HepG2 (cell line): ENCODE results near the gene PKP4. TPM values are rescaled to one million over a fixed set of nuclear protein-coding genes. Genes with fewer than 3 reads are reported as not detected.

Source experiments
- ATAC-seq: fragments of 200-7000 bp; cut with Tn5 transposase; 3 replicates; pipeline ENCODE4 v1.9.1; 2020; ENCODE audit warnings: mild to moderate bottlenecking, moderate library complexity
- BruUV-seq: library from RNA; stranded (reverse); fragments of 400-500 nt; replicated peaks from 2 replicates; lab custom pipeline; 2021; lab: Mats Ljungman, UMichigan
- CTCF ChIA-PET: fragments of 300-600 bp; formaldehyde crosslinking; extraction: SDS; loops from one replicate; lab custom pipeline; 2021; ENCODE audit warnings: low total read pairs, inconsistent platforms, low intra/inter-chr PET ratio; lab: Yijun Ruan, JAX
- POLR2A ChIA-PET: fragments of 350-600 bp; sonication (Branson Sonifier 250); formaldehyde crosslinking; loops from one replicate; lab custom pipeline; 2020; ENCODE audit warnings: antibody characterized with exemption, inconsistent platforms; lab: Yijun Ruan, JAX
- DNase-seq: peaks from one replicate; pipeline ENCODE4 v3.0.0-alpha.2; 2015; ENCODE audit warnings: low spot score
- FAIRE-seq: peaks from 3 replicates; lab custom pipeline; 2011; peaks lifted over from hg19 to GRCh38; lab: Jason Lieb, UNC
- H2AFZ ChIP-seq: one replicate; pipeline ENCODE4 v1.6.1; 2011; ENCODE audit warnings: low read length, inconsistent platforms
- H3K27ac ChIP-seq: fragments of 300-600 bp; 3 replicates; pipeline ENCODE4 v1.8.0; 2011; ENCODE audit warnings: mixed run types, mild to moderate bottlenecking, mixed read lengths, low read length, inconsistent platforms; ENCODE audit not compliant: insufficient read depth; ENCODE audit errors: extremely low read length
- H3K27me3 ChIP-seq, 2 experiments: fragments of 200-600 bp in 1 of 2; 2 replicates in 1 of 2; 3 replicates in 1 of 2; pipeline versions ENCODE4 v1.6.0 to v1.8.0; 2011; ENCODE audit warnings: low read length in 2 of 2, mild to moderate bottlenecking in 2 of 2, moderate library complexity in 2 of 2, inconsistent platforms in 1 of 2; ENCODE audit not compliant: insufficient read depth in 2 of 2, control insufficient read depth in 1 of 2
- H3K36me3 ChIP-seq, 2 experiments: fragments of 200-600 bp in 1 of 2; replicated peaks in 1 of 2; 2 replicates in 1 of 2; 3 replicates in 1 of 2; pipeline versions ENCODE4 v1.5.1 to v1.8.0; 2011; ENCODE audit warnings: low read length in 2 of 2, inconsistent platforms in 1 of 2; ENCODE audit not compliant: insufficient read depth in 2 of 2, control insufficient read depth in 1 of 2
- H3K4me1 ChIP-seq: 2 replicates; pipeline ENCODE4 v1.5.1; 2012; ENCODE audit warnings: low read length, inconsistent platforms; ENCODE audit not compliant: insufficient read depth
- H3K4me2 ChIP-seq: 2 replicates; pipeline ENCODE4 v1.6.0; 2011; ENCODE audit warnings: low read depth, low read length, inconsistent platforms
- H3K4me3 ChIP-seq, 3 experiments: fragments of 200-600 bp in 1 of 3; sonication (generic), shearing (Covaris generic) in 1 of 3; replicated peaks in 1 of 3; 2 replicates each; pipeline ENCODE4 v1.5.1; 2011 to 2016; ENCODE audit warnings: low read length in 3 of 3, inconsistent platforms in 2 of 3, low read depth in 2 of 3, mild to moderate bottlenecking in 2 of 3, control low read depth in 1 of 3, mixed read lengths in 1 of 3; ENCODE audit not compliant: insufficient read depth in 1 of 3
- H3K79me2 ChIP-seq: one replicate; pipeline ENCODE4 v1.6.1; 2011; ENCODE audit warnings: low read length, inconsistent platforms; ENCODE audit not compliant: insufficient read depth
- H3K9ac ChIP-seq: 2 replicates; pipeline ENCODE4 v1.6.0; 2011; ENCODE audit warnings: mild to moderate bottlenecking, low read depth, low read length, inconsistent platforms; ENCODE audit not compliant: insufficient read depth
- H3K9me3 ChIP-seq: 2 replicates; pipeline ENCODE4 v1.5.1; 2012; ENCODE audit warnings: mild to moderate bottlenecking, low read length
- H4K20me1 ChIP-seq: 2 replicates; pipeline ENCODE4 v1.6.0; 2011; ENCODE audit warnings: inconsistent platforms, mild to moderate bottlenecking, low read length, moderate library complexity; ENCODE audit not compliant: insufficient read depth
- ZNF281 ChIP-seq: sonication (generic); formaldehyde crosslinking; IDR thresholded peaks from 2 replicates; pipeline ENCODE4 v1.4.0; 2020; ENCODE audit warnings: missing genetic modification reagents, borderline replicate concordance
- ZUFSP ChIP-seq: sonication (generic); formaldehyde crosslinking; IDR thresholded peaks from 2 replicates; pipeline ENCODE4 v1.9.0; 2021; ENCODE audit warnings: missing genetic modification reagents, mild to moderate bottlenecking, borderline replicate concordance
- WGBS: methylation state at CpG from one replicate; pipeline ENCODE4 v1.1.6; 2017; ENCODE audit warnings: low lambda C conversion rate; 5-methylcytosine and 5-hydroxymethylcytosine counted together
- in situ Hi-C: cut with HindIII; loops from 2 replicates; pipeline ENCODE4 v1.10.0; 2017; ENCODE audit warnings: low pct_unique_long_range_greater_than_20kb; ENCODE audit not compliant: extremely low pct_ligation_motif_present
- intact Hi-C: fragments of 100-400 bp; cut with micrococcal nuclease; formaldehyde crosslinking; loops from one replicate; pipeline ENCODE4 v1.10.0; 2022; ENCODE audit not compliant: unreplicated experiment
- polyA plus RNA-seq, 8 experiments: library from polyadenylated mRNA; depleted of rRNA in 3 of 8; stranded (reverse) in 7 of 8; unstranded in 1 of 8; fragments of >200 nt; fragmentation: Illumina TruSeq in 4 of 8; extraction: Trizol in 4 of 8; gene quantifications; 2 replicates each; pipeline versions ENCODE4 v1.2.1 to v1.2.3, GENCODE V29; 2011 to 2016; ENCODE audit warnings: low read depth in 4 of 8, missing spikeins in 1 of 8, mixed read lengths in 1 of 8; ENCODE audit not compliant: insufficient read depth in 1 of 8
- total RNA-seq, 5 experiments: library from RNA; depleted of rRNA; stranded (reverse); fragments of >200 nt; fragmentation: Illumina TruSeq; extraction: Trizol; gene quantifications; 2 replicates each; pipeline ENCODE4 v1.2.3, GENCODE V29; 2016; ENCODE audit warnings: low read depth in 1 of 5

Gene PKP4
- total and polyA plus RNA-seq, 2 of the 13 experiments (the other 11 are each of a cell fraction or from before 2014, with no cell fraction given), result 80.9 to 90.5 TPM

- ChIA-PET POLR2A (no interaction called here), CTCF (no interaction called here)
- H3K4me3 ChIP-seq, result no peak overlapping the region
- H3K4me2 ChIP-seq, result no peak overlapping the region
- no peak for TF ChIP-seq ZNF281 (CRISPR knock-in tag)
- TF ChIP-seq ZUFSP (CRISPR knock-in tag), result no peak
- H3K9me3 ChIP-seq, result no peaks in the 10 kb centered on the region
- H3K27ac ChIP-seq, result no peak overlapping the region
- intact Hi-C loops, result no loop called here
- peaks cover 8 to 39% of the 10 kb centered on the region in 2 experiments; a peak in 4 of 5 replicates for H3K27me3 ChIP-seq
- H3K79me2 ChIP-seq, result no peaks in the 10 kb centered on the region
- BruUV-seq, result no TSS peak
- H3K36me3 ChIP-seq, result no peaks in the 10 kb centered on the region
- FAIRE-seq, result no peak
- H4K20me1 ChIP-seq, result no peaks in the 10 kb centered on the region
- H3K9ac ChIP-seq, result no peak overlapping the region
- no peak for DNase-seq
- in situ Hi-C loops, result loop anchor here (25.0 kb wide), 1 partner anchor 267 kb away; the partner anchor contains the start of genes CCDC148 and PKP4
- H2AFZ ChIP-seq, result no peak overlapping the region
- no peak for ATAC-seq
- H3K4me1 ChIP-seq, result peaks cover 32% of the 10 kb centered on the region
- 26% methylated on average over 4 of the region's 5 CpGs for WGBS
Observed at GRCh38 chr2:158729451-158729850, 272.7 kb downstream of the PKP4 start.
